Stimulated activated CD4-positive, alpha-beta T cell treated with anti-CD3 and anti-CD28 coated beads, Interleukin-12 subunit alpha, Interleukin-12 subunit beta, amount 100 ng/mL, for 48 hours (primary cell): Measurements from ENCODE around the gene ARHGEF17.

Experiments used
- DNase-seq, 3 donors: peaks; one replicate each; pipeline ENCODE4 v3.0.0-alpha.2; 2020; ENCODE audit warnings: low read depth in 2 of 3, low spot score in 1 of 3

The ARHGEF17 gene

GRCh38 chr11:73312036-73312435 lies 4.0 kb downstream of the ARHGEF17 start:
- DNase-seq = no peak

DNA sequence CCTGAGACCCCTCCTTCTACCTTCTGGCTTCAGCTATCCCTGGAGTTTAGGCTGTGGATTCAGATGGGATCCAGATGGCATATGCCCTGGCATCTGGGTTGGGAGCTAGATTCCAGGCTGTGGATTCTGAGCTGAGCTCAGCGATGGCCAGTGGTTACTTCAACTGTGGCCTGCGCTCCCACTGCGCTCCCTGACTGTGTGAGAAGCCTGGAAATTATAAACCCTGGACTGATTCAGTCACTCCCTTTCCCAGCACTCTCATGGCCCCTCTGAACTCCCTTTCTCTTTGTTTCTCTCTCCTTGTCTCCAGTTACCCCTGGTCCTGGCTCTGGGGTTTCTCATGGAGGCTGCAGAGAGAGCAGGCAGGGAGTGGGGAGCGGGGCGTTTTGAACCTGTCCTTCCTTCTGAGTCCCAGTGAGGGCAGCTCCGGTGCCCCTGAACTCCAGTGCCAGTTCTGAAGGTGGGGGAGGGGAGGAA lies 4.8 kb downstream of the ARHGEF17 start:
- DNase-seq = no peak

- no peak for DNase-seq
These were observed 5.6 kb downstream of the ARHGEF17 start for GRCh38 chr11:73313652-73314051.

DNA sequence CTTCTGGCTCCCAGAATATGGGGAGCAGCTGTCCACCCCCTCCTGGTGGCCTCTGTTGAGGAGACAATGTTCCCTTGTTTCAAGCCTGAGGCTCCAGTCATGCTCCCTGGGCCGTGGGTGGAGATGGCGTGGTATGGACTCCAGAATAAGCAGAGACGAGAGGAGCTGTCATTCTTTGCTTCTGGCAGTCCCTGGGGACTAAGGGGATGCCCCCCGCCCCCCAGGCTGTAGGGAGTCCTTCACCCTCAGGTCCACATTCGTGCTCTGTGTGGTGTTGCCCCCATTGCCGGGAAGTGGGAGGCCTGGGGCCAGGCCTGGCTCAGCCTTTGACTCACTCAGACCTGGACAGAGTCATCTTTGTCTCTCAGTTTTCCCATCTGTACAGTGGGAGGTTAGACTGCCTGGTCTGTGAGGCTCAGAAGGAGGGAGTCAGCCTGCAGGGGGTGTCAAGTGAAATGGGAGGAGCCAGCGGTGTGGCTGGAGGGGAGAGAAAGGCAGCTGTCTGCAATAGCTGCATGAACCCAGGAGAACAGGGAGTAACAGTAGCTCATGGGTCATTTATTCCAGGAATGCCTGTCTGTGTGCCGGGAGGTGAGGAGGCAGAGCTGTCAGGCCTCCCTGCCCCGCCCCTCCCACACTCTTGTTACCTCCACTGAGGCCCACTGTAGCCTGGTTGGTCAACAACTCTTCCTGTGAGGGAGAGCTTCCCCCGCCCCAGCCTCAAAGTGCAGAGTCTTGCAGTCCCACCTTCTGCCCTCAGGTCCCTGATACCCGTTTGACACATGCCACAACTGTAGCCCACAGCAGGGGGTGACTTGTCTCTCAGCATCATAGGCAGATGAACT lies 6.3 kb downstream of the ARHGEF17 start:
- DNase-seq = no peak

GRCh38 chr11:73315293-73316020 lies 7.4 kb downstream of the ARHGEF17 start:
- DNase-seq = no peak

DNA sequence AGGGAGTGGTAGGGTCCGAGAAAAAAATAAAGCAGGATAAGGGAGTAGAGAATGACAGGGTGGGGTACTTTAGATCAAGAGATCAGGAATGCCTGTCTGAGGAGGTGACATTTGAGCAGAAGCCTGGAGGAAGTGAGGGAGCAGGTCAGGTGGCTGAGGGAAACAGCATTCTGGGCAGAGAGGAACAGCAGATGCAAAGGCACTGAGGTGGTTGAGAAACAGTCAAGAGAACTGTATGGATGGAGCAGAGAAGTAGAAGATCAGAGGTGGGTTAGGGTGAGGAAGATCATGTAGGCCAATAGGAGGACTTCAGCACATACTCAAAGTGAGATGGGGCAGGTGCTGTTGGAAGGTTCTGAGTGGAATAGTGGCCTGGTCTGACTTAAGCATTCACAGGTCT lies 8.3 kb downstream of the ARHGEF17 start:
- DNase-seq = no peak

DNA sequence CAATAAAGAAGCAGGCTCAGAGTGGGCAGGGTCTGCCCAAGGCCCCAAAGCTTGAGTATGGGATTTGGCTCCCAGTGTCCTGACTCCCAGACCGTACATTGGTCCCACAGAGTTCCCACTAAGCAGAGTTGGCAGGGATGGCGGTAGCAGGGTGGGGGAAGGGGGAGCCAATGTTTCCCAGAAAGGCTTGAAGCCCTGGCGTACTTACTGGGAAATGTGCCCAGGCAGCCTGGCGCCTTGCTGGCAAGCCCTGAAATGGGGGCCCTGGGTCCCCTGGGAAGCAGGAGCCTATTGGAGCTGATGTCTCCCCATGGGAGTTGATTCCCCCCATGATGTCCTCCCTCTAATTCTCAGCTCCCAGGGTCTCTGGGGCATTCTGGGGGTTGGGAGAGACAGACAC lies 9.3 kb downstream of the ARHGEF17 start:
- DNase-seq = no peak

DNA sequence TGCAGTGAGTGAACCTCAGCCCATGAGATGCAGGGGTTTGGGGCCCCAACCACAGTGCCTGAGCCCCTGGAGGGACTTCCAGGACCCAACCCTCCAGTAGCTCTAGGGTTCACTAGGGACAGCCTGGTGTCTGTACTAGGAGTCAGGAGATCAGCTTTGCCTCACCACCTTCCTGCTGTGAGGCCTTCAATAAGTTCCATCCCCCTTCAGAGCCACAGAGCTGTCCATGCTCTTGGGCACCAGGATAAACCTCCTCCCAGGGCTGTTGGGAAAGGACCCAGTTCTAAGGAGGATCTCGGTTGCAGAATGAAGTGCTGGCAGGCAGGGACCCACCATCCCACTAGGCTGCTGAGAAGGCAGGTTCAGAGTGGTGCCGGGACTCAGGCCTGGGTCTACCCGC lies 9.7 kb downstream of the ARHGEF17 start:
- DNase-seq = no peak

GRCh38 chr11:73318501-73319011 lies 10.5 kb downstream of the ARHGEF17 start:
- no peak for DNase-seq

DNA sequence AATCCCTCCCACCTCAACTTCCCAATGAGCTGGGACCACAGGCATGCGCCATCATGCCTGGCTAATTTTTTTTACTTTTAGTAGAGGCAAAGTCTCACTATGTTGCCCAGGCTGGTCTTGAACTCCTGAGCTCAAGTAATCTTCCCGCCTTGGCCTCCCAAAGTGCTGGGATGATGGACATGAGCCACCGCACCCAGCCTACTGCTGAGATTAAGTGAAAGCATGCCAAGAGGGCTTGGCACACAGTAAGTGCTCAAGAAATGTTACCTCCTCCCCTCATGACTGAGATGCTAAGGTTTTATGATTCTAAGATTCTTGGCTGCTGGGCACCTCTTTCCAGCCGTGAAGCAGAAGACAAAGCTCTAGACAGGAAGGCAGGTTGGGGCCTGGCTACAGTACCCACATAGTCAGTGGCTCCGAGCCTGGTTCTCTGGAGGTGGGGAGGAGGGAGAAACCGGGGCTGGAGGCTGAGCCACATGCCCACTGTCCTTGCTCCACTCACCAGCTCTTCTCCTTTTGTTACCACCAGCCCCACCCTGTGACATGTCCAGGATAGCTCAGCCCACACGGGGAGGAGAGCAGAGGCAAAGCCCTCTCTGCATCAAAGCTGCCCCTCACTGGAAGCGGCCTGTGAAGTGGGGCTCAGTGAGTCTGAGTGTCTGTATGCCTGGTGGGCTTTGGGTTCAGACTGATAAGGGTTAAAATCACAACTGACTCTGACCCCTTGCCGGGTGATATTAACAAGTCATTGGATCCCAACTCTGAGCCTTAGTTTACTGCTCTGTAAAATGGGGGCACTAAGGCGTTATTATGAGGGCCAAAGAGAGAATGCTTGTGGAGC lies 12.9 kb downstream of the ARHGEF17 start:
- no peak for DNase-seq

DNA sequence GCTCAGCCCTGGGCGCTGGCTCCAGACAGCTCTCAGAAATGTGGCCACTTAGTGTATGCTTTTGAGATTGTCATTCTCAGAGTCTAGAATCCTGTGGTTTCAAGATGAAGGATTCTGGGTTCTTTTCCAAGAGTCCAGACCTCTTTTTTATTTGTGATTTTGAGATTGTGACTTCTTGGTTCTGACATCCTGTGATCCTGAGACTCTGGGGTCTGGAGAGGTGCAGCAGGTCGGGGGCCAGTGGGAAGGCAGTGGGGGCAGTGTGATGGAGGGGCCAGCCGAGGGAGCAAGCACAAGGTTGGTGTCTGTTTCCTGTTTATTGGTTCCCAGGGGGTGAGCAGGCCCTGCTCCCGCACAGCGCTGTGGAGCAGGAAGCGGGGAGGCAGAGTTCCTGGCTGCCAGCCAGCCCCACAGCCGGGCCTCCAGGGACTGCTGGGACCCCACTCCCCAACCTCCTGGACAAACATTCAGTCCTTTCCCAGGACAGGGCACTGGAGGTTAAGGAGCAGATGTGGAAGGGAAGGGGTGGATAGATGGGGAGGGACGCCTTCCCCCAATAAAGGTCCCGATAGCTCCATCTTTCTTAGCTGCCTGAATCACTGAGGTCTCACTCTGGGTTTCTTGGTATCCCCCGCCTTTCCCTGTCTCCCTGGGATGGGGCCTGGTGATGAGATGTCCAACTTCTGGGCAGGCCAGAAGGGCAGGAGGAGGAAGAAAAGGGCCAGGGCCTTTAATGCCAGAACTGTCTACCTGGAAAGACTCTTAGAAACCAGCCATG lies 13.7 kb downstream of the ARHGEF17 start:
- DNase-seq = no peak

DNA sequence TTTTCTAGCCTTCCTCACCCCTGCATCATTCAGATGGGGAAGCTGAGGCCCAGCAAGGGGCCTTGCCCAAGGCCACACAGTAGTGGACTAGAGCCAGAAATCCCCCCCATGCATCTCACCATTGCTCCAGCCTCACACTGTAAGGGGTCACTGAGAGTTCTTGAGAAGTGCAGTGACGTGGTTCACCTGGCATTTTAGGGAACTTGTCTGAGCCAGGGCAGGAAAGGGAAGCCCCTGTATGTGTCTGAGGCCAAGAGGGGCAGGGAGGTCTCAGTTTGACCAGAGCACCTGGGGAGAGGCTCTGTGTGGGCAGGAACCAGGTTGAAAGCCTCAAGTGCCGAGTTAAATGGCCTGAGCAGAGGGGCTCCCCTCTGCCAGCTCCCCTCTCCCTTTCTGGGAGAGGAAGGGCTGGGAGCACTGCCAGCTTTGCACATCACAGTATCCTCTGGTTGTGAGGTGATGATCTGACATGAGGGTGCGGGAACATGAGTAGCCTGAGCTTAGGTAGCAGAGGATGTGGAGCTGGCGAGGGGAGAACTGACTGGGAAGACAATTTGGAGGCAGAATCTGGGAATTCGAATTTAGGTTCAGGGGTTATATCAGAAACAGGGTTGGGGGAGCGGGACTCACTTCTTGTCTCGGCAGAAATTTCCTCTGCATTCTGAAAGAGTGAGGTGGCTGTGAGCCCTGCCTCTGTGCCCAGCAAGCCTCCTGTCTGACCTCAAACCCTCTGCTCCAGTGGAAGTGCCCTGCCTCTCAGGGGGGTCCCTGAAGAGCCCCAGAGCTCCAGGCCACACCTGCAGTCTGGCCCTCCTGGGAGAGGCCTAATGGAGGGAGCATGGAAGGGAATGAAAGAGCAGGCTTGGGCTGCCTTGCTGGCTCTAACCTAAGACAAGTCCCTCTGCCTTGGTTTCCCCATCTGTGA lies 14.6 kb downstream of the ARHGEF17 start:
- DNase-seq = no peak

DNA sequence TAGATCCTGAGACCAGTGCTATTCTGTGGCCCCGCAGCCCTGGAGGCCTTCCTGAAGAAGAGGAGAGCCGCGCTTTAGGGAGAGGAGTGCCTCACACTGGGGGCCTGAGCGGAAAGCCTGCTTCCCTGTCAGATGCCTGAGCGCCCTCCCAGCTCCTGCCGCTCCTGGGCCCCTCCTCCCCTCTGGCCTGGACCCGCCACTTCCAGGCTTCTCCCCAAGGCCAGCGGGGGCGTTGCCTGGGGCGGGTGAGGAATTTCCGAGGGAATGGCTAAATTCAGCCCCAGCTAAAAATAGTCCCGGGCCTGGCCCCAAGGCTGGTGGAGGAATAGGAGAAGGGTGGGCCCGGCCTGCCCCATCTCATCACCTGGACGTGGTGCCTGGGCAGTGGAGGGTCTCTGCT lies 15.4 kb downstream of the ARHGEF17 start:
- DNase-seq = no peak

DNA sequence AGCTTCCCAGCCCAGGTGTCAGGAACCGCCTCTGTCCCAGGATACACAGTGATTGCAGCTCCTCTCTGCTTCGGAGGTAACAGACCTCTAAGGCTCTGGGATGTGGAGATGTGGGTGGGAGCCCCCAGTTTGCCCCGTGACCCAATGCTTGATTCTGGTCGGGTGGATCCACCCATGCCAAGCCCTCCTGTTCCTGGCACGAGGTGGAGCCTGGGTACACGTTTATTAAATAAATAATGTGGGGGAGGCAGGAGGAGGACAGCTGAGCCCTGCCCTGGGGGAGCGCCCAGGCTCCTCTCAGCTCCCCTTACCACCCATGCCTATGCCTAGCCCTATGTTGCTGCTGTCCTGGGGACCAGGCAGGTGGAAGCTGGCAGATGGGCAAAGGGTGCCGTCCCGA lies 16.0 kb downstream of the ARHGEF17 start:
- DNase-seq = no peak

DNA sequence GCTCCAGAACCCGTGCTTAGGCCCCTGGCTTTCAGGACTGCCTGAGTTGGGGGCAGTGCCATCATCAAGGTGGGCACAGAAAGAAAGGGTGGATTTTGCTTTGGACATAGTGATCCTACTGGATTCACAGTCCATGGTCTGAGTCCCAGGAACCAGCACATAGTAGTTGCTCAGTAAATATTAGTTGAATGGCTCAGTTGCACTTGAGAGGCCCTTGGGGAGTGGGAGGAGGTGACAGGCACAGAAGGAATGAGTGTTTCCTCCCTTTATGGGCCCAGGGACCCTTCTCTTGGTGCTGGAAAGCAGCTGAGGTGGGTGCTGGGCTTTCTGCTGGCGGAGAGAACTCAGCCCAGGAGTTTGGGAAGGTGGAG lies 16.6 kb downstream of the ARHGEF17 start:
- DNase-seq = no peak

GRCh38 chr11:73325036-73325981 lies 17.2 kb downstream of the ARHGEF17 start:
- DNase-seq = no peak

GRCh38 chr11:73326929-73327811 lies 19.1 kb downstream of the ARHGEF17 start:
- no peak for DNase-seq
